Measurements from ENCODE around the gene GPR137C.

Gene GPR137C

GRCh38 chr14:52656905-52657304 lies 104.3 kb downstream of the GPR137C start:
- Histone ChIP-seq H3K4me3 (no peak overlapping the region), H3K27ac (no peak overlapping the region)

DNA sequence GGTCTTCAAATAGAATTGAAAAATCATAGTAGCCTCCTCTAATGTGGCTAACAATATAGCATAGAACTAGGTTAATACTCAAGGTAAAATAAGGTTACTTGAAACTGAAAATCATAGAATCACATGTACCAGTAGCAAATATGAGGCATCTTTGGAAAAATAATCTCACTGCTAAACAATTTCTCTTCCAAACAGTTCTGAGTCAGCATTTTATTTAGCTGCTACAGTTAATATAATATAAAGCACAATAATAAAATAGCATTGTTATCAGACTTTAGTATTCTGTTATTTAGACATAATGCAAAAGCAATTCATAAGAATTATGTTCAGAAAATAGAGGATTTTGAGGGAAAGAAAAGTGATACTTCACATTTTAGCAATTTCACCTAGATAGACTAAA lies 107.7 kb downstream of the GPR137C start:
- Histone ChIP-seq H3K4me3 (no peak overlapping the region), H3K27ac (no peak overlapping the region)

DNA sequence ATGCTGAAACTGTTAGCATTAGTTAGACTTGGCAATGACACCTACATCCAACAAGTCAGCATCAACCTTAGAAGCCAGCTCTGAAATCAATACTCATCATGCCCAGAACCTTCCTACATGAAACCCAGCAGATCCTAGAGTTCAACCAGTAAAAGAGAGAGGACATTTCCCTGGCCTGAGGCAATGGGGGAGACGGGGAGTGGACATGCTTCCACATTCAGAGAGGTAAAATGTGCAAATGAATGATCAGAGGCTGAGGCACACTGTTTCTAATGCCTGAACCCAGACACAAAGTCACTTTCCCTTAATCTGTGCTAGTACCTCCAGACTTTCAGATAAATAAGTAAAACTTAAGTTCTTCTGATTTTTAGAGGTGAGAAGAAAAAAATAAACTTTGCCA lies 108.2 kb downstream of the GPR137C start:
- no peak overlapping the region for H3K4me3 ChIP-seq

DNA sequence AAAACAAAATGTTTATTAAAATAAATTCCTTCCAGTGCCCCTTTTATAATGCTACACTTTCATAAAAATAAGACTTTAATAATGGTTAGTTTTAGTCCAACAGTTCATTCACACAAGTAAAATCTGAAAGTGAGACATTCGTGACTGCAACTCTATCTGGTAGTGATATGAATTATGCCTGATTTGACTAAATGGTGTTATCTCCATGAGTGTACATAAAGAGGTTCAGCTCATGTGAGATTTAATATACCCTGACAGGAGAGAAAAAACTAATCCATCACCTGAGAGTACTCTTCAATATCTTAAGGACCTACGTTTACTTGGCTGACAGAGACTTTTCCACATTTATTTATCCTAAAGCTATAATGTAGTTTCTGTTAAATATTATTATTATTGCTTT lies 108.7 kb downstream of the GPR137C start:
- Histone ChIP-seq H3K27ac (no peak overlapping the region), H3K4me3 (no peak overlapping the region)

More for the DNA sequence above, 108.2 kb downstream of the GPR137C start:
- no peak overlapping the region for H3K27ac ChIP-seq

DNA sequence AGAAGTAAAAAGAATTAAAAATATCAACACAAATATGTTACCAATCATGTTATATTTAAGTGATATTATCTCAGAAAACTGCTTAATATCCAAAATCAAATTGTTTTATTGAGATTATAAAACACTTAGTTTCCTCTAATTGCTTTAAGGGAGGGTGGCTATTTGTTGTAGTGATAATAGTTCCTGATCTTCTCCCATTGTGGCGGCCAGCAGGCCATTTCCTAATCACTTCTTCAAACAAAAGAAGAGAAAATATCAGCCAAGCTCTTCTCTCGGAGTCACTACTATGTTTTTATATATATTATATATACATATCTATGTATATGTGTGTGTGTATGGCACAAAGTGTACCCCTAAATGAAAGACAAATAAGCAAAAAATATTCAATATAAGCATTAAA lies 111.2 kb downstream of the GPR137C start:
- H3K27ac ChIP-seq: no peak overlapping the region
- H3K4me3 ChIP-seq: no peak overlapping the region

- Histone ChIP-seq H3K27ac (no peak overlapping the region), H3K4me3 (no peak overlapping the region)
Observed at GRCh38 chr14:52678591-52678990, 126.0 kb downstream of the GPR137C start.

GRCh38 chr14:52683985-52684520 lies 131.4 kb downstream of the GPR137C start:
- Histone ChIP-seq H3K4me3 (no peak overlapping the region), H3K27ac (no peak overlapping the region)

DNA sequence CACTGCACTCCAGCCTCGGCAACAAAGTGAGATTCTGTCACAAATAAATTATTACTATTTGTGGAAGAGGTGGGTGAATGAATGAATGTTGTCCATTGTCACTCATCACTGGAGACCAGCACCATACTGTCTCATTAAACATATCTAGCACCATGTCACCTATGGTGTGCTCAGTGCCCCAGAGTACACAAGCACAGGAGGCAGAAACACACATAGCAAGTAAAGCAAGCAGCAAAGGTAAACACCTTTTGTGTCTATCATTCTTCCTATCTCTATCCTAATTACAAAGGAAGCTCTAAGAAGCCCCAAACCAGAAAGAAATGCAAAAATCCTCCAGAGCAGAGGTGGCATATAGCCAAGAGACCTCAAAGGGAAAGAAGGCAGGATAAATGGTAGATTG lies 133.5 kb downstream of the GPR137C start:
- Histone ChIP-seq H3K27ac (no peak overlapping the region), H3K4me3 (no peak overlapping the region)
